HepG2 (cell line): Measurements from ENCODE around the gene RTBDN. TPM values are rescaled to one million over a fixed set of nuclear protein-coding genes. Genes with fewer than 3 reads are reported as not detected.
A peak's percentile ranks its signal among the peaks of the same experiment; 100 is the strongest.

ENCODE experiments used
- ARHGAP35 ChIP-seq: sonication (generic); formaldehyde crosslinking; IDR thresholded peaks from 2 replicates; pipeline ENCODE4 v1.9.0; 2022; ENCODE audit warnings: mild to moderate bottlenecking, inconsistent platforms, moderate library complexity, missing genetic modification reagents, borderline replicate concordance
- ATRX ChIP-seq: sonication (generic); formaldehyde crosslinking; IDR thresholded peaks from 2 replicates; pipeline ENCODE4 v1.4.0; 2020; ENCODE audit warnings: missing genetic modification reagents, borderline replicate concordance
- ELF3 ChIP-seq: IDR thresholded peaks from 2 replicates; pipeline ENCODE4 v1.6.1; 2016; ENCODE audit warnings: missing genetic modification reagents, missing compliant biosample characterization
- NCOR1 ChIP-seq: fragments of 200-600 bp; sonication (generic); IDR thresholded peaks from 2 replicates; pipeline ENCODE4 v1.7.0; 2017; ENCODE audit warnings: antibody characterized with exemption, low read length, borderline replicate concordance
- NFIC ChIP-seq: IDR thresholded peaks from 2 replicates; pipeline ENCODE4 v1.6.1; 2012; ENCODE audit warnings: mild to moderate bottlenecking, low read length, inconsistent platforms
- PITX1 ChIP-seq: sonication (generic); formaldehyde crosslinking; IDR thresholded peaks from 2 replicates; pipeline ENCODE4 v1.5.1; 2020; ENCODE audit warnings: mild to moderate bottlenecking, missing genetic modification reagents
- POLR2G ChIP-seq: fragments of 200-400 bp; formaldehyde crosslinking; IDR thresholded peaks from 2 replicates; pipeline ENCODE4 v1.6.1; 2018; ENCODE audit warnings: mild to moderate bottlenecking, low read depth, low read length, moderate library complexity
- REST ChIP-seq, 2 experiments: IDR thresholded peaks; 2 replicates each; pipeline ENCODE4 v1.6.1; 2011 to 2012; ENCODE audit warnings: low read length in 2 of 2, borderline replicate concordance in 1 of 2, low read depth in 1 of 2, mild to moderate bottlenecking in 1 of 2, moderate library complexity in 1 of 2
- RXRB ChIP-seq: IDR thresholded peaks from 2 replicates; pipeline ENCODE4 v1.6.1; 2016; ENCODE audit warnings: borderline replicate concordance, missing genetic modification reagents, missing compliant biosample characterization
- SMAD9 ChIP-seq: sonication (generic); formaldehyde crosslinking; IDR thresholded peaks from 2 replicates; pipeline ENCODE4 v1.5.1; 2020; ENCODE audit warnings: mild to moderate bottlenecking, missing genetic modification reagents
- SNAPC4 ChIP-seq: sonication (generic); formaldehyde crosslinking; IDR thresholded peaks from 2 replicates; pipeline ENCODE4 v1.4.0; 2020; ENCODE audit warnings: mild to moderate bottlenecking, missing genetic modification reagents
- SRF ChIP-seq: IDR thresholded peaks from 2 replicates; pipeline ENCODE4 v1.6.1; 2011; ENCODE audit warnings: mild to moderate bottlenecking, low read depth, low read length, moderate library complexity
- ZMYM2 ChIP-seq: sonication (generic); formaldehyde crosslinking; IDR thresholded peaks from 2 replicates; pipeline ENCODE4 v1.8.0; 2022; ENCODE audit warnings: mild to moderate bottlenecking, missing genetic modification reagents
- ZNF33A ChIP-seq: sonication (generic); formaldehyde crosslinking; IDR thresholded peaks from 2 replicates; pipeline ENCODE4 v1.5.1; 2020; ENCODE audit warnings: missing genetic modification reagents, mild to moderate bottlenecking, moderate library complexity, borderline replicate concordance
- ZNF556 ChIP-seq: sonication (generic); formaldehyde crosslinking; IDR thresholded peaks from 2 replicates; pipeline ENCODE4 v1.4.0; 2020; ENCODE audit warnings: mild to moderate bottlenecking, missing genetic modification reagents, borderline replicate concordance
- ZNF639 ChIP-seq: conservative IDR thresholded peaks from 2 replicates; pipeline ENCODE4 v1.6.1; 2018; ENCODE audit warnings: missing genetic modification reagents
- ZSCAN5A ChIP-seq: sonication (generic); formaldehyde crosslinking; IDR thresholded peaks from 2 replicates; pipeline ENCODE4 v1.8.0; 2022; ENCODE audit warnings: mild to moderate bottlenecking, missing genetic modification reagents, borderline replicate concordance
- polyA plus RNA-seq, 8 experiments: library from polyadenylated mRNA; depleted of rRNA in 3 of 8; stranded (reverse) in 7 of 8; unstranded in 1 of 8; fragments of >200 nt; fragmentation: Illumina TruSeq in 4 of 8; extraction: Trizol in 4 of 8; gene quantifications; 2 replicates each; pipeline versions ENCODE4 v1.2.1 to v1.2.3, GENCODE V29; 2011 to 2016; ENCODE audit warnings: low read depth in 4 of 8, missing spikeins in 1 of 8, mixed read lengths in 1 of 8; ENCODE audit not compliant: insufficient read depth in 1 of 8
- total RNA-seq, 5 experiments: library from RNA; depleted of rRNA; stranded (reverse); fragments of >200 nt; fragmentation: Illumina TruSeq; extraction: Trizol; gene quantifications; 2 replicates each; pipeline ENCODE4 v1.2.3, GENCODE V29; 2016; ENCODE audit warnings: low read depth in 1 of 5

RTBDN gene
- total and polyA plus RNA-seq, 2 of the 13 experiments (the other 11 are each of a cell fraction or from before 2014, with no cell fraction given): 0.27 to 0.48 TPM

- no peak for TF ChIP-seq SMAD9 (CRISPR knock-in tag)
- peak in 1 of 2 experiments; percentile 76; a peak in 1 of 4 replicates for TF ChIP-seq REST (IDR thresholded peaks at IDR 0.05; ENCODE audit: borderline replicate concordance in 1 of 2, low read depth in 1 of 2, low read length in 2 of 2)
- TF ChIP-seq NCOR1: no peak
- peak; percentile 10; the same call in 1 of the 2 replicates for TF ChIP-seq ZNF556 (CRISPR knock-in tag)
- no peak for TF ChIP-seq ZSCAN5A (CRISPR knock-in tag)
- no peak for TF ChIP-seq NFIC
- no peak for TF ChIP-seq SRF
- no peak for TF ChIP-seq ARHGAP35
- peak; percentile 76; the same call in 1 of the 2 replicates for TF ChIP-seq RXRB (CRISPR knock-in tag)
- TF ChIP-seq ZNF639 (CRISPR knock-in tag): peak; percentile 36; the same call in 1 of the 2 replicates
- TF ChIP-seq ATRX: no peak
- peak; percentile 100 for TF ChIP-seq POLR2G
- no peak for TF ChIP-seq ZNF33A (CRISPR knock-in tag)
- no peak; the same call in 1 of the 2 replicates for TF ChIP-seq ZMYM2
- TF ChIP-seq PITX1 (CRISPR knock-in tag): peak; percentile 69
- 0 out of 2 replicates have a peak, but pooled peaks have one; percentile 17 for TF ChIP-seq SNAPC4 (CRISPR knock-in tag)
- peak; percentile 86 for TF ChIP-seq ELF3 (CRISPR knock-in tag)
These were observed 42.9 kb downstream of the RTBDN start, which contains the start of gene JUNB (continued) for GRCh38 chr19:12791345-12792050.
